Erythroblast (primary cell): Measurements from ENCODE around the gene KRTAP9-3.

Source experiments
- GATA1 ChIP-seq: IDR thresholded peaks from 2 replicates; pipeline ENCODE4 v1.6.1; 2011; ENCODE audit warnings: low read depth, mild to moderate bottlenecking, control low read depth, low read length, moderate library complexity
- POLR2A ChIP-seq: IDR thresholded peaks from 2 replicates; pipeline ENCODE4 v1.6.1; 2011; ENCODE audit warnings: mild to moderate bottlenecking, low read length

DNA sequence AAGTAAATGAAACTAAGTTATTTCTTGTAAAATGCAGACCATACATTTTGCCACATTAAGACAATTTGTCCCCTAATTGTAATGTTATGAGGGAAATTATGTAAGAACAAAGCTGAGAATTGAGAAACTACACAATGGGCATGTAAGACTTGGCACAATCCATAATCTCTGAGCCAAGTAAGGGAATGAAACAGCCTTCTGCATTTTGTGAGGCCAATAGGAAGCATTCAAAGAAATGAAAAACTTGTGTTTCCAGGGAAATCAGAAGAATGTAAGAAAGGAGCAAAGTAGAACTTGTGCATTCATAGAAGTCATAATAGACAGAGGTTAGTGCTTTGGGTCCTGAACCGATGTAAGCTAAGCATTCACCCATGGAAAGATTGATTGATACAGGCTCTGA is 19.0 kb downstream of the KRTAP9-3 start:
- no peak for TF ChIP-seq POLR2A
- no peak for TF ChIP-seq GATA1
